ENCODE measurements around the gene FOXD4L4.
"Not testable (repeated sequence)": the region's sequence is repeated elsewhere in the genome, so short reads cannot be mapped to it uniquely, and the experiment has no call there.

FOXD4L4 gene

DNA sequence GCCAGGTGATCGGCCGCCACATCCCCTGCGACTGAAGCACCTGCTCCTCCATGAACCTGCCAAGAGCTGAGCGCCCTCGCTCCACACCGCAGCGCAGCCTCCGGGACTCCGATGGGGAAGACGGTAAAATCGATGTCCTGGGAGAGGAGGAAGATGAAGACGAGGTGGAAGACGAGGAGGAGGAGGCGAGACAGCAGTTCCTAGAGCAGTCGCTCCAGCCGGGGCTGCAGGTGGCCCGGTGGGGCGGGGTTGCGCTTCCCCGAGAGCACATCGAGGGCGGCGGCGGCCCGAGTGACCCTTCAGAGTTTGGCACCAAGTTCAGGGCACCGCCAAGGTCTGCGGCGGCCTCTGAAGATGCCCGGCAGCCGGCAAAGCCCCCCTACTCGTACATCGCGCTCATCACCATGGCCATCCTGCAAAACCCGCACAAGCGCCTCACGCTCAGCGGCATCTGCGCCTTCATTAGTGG, at the start of gene FOXD4L4:
TSS of gene FOXD4L4 (plus strand) at position 51 of the 469 bp plus-strand sequence. CDS start at position 51, 0 bp downstream.
- DNase-seq: not testable (repeated sequence)

DNA sequence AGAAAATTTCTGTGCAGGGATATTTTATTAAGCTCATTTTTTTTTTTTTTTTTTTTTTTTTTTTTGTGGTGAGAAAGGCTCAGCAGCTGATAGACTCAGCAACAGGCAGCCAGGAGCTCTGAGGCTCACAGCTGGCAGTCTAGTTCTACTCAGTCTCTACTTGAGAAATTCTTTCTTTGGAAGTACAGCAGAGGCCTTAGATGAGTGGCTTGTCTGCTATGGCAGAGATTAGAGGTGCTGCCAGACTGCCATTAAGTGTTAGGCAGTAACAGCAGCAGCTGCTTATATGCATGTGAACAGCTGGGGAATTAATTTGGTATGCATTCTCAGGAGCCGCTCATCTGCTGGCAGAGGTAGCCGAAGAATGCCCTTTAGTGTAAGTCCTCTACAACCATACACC, 33.4 kb upstream of the FOXD4L4 start:
- not testable (repeated sequence) for DNase-seq

DNA sequence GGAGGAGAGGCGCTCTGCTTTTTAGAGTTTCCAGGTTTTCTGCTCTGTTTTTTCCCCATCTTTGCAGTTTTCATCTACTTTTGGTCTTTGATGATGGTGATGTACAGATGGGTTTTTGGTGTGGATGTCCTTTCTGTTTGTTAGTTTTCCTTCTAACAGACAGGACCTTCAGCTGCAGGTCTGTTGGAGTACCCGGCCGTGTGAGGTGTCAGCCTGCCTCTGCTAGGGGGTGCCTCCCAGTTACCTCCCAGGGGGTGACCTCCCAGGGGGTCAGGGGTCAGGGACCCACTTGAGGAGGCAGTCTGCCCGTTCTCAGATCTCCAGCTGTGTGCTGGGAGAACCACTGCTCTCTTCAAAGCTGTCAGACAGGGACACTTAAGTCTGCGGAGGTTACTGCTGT, 22.5 kb upstream of the FOXD4L4 start:
- DNase-seq: not testable (repeated sequence)

DNA sequence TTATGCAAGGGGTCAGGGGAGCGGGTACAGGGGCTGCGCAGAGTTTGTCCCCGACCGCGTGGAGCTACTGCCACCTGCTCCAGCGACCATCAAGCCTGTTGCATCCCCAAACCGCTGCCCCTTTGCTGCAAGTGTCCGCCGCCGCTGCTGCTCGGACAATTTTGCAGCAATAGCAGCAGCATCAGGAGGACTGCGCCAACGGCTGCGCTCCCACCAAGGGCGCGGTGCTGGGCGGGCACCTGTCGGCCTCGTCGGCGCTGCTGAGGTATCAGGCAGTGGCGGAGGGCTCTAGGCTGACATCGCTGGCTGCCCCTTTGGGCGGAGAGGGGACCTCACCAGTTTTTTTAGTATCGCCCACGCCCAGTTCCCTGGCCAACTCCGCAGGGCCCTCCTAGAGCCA, 1.2 kb downstream of the FOXD4L4 start:
- not testable (repeated sequence) for DNase-seq

All from NCI-H1048 (cell line).